CD1c-positive myeloid dendritic cell (primary cell): Measurements from ENCODE around the gene ABL2.
"Not testable (repeated sequence)": the region's sequence is repeated elsewhere in the genome, so short reads cannot be mapped to it uniquely, and the experiment has no call there.

ENCODE experiments used
- DNase-seq: peaks from one replicate; pipeline ENCODE4 v3.0.0-alpha.2; 2016; ENCODE audit errors: extremely low spot score

Gene ABL2

GRCh38 chr1:179135707-179136106, 93.8 kb downstream of the ABL2 start:
- not testable (repeated sequence) for DNase-seq

GRCh38 chr1:179135168-179135567, 94.3 kb downstream of the ABL2 start:
- not testable (repeated sequence) for DNase-seq

DNA sequence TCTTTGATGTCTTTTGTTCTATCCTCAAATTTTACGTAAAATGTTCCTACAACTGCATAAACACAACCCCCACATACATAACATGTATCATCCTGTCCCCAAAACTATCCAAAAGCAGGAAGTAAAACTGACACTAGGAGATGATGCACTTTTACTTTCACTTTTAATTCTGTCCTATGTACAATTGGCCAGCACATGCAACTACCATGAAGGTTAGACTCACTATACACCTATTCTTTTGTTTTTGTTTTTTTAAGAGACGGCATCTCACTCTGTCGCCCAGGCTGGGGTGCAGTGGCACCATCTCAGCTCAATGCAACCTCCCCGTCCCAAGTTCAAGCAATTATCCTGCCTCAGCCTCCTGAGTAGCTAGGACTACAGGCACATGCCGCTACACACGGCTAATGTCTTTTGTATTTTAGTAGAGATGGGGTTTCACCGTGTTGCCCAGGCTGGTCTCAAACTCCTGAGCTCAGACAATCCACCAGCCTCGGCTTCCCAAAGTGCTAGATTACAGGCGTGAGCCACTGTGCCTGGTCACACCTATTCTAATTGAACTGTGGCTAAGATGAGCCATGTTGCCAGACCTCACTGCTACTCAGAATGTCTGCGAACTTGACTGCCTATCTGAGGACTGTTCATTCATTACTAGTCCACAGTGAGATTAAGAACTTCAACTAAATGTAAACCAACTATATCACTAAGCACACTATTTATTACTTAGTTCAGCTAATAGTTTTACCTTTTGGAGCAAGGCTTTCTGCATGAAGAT, 99.6 kb downstream of the ABL2 start:
- DNase-seq = peak; percentile 72

- no peak for DNase-seq
Measured at GRCh38 chr1:179128520-179128919, 101.0 kb downstream of the ABL2 start.

DNA sequence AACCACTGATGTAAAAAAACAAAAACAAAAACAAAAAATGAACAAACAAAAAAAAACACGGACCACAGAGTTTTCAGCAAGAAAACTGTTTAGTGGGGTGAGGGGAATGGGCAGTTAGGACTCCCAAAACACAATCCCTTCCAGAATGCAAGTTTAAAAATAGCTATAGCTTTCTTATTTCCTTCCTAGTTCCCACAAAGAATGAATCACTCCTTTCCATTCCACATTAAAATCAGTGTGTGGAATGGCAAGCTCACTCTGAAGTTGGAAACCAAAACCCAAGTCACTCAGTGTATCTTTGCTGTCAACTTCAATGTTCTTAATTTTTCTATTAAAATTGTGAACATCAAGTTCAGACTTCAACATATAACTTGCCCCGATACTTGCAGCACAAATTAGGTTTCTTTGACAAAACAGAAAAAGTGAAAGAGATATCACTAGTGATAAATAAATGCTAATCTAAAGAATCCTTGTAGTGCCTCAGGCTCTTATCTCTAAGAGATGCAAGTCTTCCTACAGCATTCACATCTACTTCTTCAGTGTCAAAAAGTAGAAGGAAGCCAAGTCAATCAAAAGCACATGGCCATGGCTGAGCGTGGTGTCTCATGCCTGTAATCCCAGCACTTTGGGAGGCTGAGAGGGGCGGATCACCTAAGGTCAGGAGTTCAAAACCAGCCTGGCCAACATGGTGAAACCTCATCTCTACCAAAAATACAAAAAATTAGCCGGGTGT, 102.1 kb downstream of the ABL2 start:
- DNase-seq = no peak

- DNase-seq = no peak
Measured at GRCh38 chr1:179126338-179127060, 103.0 kb downstream of the ABL2 start.

DNA sequence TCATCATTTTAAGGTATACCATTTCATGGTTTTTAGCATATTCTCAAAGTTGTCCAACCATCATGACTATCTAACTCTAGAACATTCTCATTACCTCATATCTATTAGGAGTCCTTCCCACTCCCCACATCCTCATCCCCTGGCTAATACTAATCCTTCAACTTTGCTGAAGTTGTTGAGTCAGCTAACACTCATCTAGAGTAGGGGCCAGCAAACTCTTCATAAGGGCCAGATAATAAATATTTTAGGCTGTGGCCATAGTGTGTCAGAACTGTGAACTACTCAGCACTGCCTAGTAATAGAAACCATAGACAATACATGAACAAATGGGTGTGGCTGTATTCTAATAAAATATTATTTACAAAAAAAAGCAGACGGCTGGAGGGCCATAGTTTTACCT, 104.6 kb downstream of the ABL2 start:
- no peak for DNase-seq

DNA sequence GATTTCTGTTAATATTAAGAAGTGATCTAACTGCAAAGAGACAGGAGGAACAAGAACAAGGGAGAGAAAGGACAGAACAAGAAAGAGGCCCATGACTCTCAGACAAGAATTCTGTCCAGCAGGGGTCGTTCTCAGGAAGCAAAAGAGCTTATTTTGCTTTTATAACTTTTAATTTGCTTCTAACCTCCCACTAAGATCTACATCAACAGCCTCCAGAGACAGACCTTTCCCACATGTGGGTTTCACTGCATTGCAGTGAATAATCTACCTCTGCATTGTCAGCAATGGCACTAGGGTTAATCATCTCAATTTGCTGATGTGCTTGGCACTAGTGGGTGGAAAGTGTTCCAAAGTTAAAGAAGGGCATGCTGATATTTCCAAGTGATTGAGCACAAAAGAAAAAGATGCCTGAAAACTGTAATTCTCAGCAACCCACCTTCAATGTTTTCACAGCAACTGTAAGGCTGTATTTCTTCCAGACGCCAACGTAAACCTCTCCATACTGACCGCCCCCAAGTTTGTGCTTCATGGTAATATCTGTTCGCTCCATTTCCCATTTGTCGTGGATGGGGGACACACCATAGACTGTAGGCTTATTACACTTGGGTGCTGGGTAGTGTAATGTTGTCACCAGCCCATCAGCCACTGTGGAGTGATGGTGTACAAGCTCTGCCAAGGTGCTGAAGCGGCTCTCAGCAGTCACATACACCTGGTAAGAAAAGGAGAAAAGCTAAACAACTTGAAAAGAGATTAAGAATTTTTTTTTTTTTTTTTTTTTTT, 108.1 kb downstream of the ABL2 start:
- DNase-seq = peak; percentile 46

DNA sequence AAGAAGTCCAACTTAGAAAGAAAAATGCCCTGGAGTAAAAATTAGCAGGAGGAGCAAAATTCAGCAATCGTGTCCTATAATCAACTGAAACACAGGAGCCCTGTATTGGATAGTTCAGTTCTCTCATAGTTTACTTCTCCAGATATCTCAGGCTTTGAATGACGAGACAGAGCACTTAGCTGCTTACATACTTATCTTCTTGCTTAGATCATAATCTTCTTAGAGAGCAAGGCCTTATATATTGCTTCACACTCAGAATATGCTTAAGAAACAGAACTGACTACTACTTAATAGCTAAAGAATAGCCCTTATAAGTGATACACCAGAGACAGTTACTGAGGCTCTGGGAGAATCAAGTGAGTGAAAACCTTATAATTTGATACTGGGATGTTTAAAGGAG, 108.7 kb downstream of the ABL2 start:
- no peak for DNase-seq

GRCh38 chr1:179119513-179119912, 110.0 kb downstream of the ABL2 start:
- no peak for DNase-seq

- DNase-seq = no peak
Measured at GRCh38 chr1:179115181-179115580, 114.3 kb downstream of the ABL2 start.

GRCh38 chr1:179108644-179109043, 120.8 kb downstream of the ABL2 start:
- no peak for DNase-seq

DNA sequence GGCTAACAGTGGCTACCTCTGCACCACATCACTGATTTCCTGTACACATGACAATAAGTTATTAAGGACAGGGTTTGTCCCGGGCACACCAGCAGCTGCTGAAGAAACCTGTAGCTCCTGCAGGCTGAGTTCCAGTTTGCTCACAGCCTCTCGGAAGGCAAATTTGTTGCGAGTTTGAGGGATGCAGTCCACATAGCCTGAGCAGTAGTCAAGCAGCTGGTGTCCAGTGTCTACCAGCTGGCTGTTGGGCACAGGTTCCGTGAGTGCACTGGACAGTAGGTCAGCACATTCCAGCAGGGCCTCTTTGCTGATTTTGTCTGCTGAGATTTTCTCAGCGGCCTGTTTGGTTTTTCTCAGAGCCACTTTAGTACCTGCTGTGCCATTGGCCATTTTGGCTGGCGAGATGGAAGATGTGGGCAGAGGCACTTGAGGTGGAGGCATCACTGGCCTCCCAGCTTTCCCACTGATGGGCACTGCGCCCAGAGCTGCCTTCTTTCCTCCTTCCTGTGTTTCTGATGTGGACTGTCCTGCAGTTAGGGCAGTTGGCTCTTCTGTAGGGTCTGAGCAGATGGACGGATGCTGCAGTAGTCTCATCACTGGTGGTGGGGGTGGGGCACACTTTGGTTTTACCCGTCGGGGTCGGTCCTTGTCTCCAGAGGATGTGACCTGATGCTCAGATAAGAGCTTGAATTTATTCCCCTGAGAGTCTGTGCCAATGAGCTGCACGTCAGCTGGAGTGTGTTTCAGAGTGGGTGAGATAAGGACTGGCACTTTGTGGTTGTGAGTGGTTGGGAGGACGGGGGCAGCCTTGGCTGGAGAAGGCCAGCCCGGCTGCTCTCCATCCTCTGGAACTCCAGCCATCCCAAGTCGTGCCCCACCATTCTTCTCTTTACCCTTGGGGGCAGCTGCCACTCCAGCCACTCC, 121.5 kb downstream of the ABL2 start:
- no peak for DNase-seq

DNA sequence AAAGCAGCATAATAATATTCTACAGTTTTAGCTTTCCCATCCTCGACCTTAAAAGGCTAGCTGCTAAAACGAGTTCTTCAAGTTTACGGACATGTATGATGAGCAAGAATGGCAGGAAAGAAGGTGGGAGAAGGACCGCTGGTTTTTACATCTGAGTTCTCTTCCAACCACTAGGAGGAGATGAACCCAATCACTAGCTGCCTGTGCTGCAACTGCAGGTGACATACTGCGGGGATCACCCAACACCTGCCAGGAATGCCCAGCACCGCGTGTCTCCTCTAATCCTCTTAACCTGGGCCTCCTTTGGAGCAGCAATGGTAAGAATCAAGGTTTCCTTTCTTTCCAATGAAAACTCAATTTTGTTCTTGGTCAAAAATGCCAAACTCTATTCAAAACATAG, 124.1 kb downstream of the ABL2 start:
- DNase-seq = no peak

GRCh38 chr1:179104611-179105250, 124.7 kb downstream of the ABL2 start:
- DNase-seq = no peak

- no peak for DNase-seq
Measured at GRCh38 chr1:179103999-179104398, 125.5 kb downstream of the ABL2 start.

DNA sequence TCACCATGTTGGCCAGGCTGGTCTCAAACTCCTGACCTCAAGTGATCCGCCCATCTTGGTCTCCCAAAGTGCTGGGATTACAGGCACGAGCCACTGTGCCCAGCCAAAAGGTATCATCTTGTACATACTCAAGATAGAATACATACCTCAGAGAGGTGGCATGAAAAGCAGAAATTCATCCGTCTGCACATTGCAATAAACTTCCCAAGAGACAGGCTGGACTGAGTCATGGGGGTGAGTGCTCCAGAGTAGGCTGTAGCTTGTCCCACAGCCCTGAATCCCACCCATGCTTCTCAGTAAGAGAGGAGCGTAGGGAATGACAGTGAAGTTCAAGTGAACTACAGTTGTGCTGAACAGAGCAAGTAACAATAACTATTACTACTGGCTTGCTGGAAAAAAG, 127.9 kb downstream of the ABL2 start:
- no peak for DNase-seq

- no peak for DNase-seq
Measured at GRCh38 chr1:179099891-179100290, 129.6 kb downstream of the ABL2 start.

DNA sequence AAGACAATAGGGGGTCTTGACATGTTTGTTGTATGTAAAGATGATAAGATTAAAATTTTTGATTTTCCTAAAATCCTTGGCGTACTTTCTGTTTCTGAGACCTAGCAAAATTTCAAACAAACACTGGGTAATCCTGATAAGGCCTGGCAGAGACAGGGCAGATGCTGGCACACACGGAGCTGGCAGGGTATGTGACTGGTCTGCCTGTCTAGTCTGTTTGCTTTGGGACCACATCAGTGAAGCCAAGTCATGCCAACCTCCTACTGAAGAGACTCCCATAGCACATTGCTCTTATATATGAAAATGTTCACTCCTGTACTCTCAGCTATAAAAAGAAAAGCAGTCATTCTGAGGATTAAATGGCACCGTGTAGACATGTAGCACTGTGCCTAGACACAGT, 133.6 kb downstream of the ABL2 start:
- DNase-seq = no peak

DNA sequence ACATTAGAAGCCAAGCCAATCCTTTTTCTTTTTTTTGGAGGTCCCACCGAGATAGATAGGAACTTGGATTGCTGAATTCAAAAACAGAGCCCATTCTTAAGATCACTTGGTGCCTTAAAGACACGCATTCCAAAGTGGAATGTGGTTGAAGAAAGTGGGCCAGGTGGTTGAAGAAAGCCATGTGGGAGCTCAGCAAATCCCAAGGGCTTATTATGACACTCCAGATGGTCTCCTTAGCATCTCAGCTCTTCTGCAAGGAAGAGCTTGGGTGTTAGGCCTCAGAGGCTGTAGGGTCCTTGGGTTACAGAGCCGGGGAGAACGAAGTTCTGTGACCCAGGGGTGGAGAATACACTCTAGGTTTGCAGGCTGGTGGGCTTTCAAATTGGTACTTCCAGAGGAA, 134.1 kb downstream of the ABL2 start:
- DNase-seq = no peak
